Activated CD4-positive, alpha-beta T cell treated with anti-CD3 and anti-CD28 coated beads for 48 hours (primary cell): Measurements from ENCODE around the gene CLDN14.
A peak's percentile ranks its signal among the peaks of the same experiment; 100 is the strongest.

Source experiments
- DNase-seq: peaks from one replicate; pipeline ENCODE4 v3.0.0-alpha.2; 2020

CLDN14 gene

DNA sequence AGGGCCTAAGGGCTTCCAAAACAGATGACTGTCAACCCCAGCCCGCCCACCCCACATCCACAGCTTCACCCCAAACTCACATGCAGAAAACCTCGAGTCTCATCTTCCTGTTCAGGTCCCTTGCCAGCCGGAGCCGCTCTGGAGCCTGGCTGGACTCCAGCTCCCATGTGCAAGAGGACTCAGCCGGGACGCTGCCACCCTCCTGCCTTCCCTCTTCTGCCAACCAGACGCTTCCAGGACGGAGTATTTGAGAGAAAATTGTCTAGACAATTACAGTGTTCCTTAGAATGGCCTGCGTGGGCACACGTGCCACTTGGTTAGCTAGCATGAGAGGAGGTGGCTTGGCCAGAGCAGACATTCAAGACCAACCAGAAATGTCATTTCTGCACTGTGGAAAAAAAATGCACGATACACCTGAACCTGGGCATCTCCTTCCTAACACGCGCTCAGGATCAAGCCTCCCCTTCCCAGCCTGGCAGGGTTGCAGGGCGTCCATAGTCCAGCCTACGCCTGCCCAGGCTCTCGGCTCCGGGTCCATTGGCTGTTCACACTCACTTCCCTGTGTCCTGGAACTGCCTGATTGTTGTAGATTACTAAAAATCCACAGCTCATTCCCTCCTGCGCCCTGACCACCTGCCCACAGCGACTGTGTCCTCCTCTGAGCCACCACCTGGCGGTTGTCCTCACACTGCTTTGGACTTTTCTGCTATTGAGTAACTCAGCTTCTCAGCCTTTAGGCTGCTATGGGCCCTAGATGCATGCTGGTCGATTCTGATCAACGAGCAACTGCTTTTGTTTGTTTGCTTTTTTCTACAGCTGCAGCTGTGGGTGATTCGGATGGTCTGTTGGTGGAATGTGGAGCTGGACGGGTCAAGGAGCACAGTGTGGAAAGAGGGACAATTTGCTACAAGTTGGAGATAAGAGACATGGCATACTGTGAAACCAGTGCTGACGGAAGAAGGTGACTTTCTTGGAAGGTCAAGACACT is at the start of gene CLDN14:
Gene CLDN14 (minus strand): TSS at position 708 of the 988 bp plus-strand sequence. CDS start 18,427 bp downstream, outside the sequence.
- DNase-seq, result no peak

DNA sequence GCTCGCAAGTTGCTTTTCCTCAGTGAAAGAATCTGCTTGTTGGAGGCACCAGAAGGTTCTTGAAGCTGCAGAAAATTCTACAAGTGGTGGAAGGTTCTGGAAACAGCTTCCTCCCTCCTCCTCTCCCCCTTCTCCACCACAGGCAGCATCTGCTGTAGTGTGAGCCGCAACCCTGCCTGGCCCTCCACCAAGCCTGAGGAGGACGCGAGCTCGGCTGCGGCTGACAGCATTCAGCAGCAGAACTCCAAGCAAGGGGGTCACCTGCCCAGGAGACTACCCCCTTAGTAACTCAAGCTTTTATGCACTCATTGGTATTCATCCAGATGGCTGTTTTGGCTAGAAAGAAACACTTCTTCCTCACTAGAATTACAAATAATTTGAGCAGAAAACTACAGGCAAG is 48.8 kb upstream of the CLDN14 start:
- DNase-seq, result no peak

DNA sequence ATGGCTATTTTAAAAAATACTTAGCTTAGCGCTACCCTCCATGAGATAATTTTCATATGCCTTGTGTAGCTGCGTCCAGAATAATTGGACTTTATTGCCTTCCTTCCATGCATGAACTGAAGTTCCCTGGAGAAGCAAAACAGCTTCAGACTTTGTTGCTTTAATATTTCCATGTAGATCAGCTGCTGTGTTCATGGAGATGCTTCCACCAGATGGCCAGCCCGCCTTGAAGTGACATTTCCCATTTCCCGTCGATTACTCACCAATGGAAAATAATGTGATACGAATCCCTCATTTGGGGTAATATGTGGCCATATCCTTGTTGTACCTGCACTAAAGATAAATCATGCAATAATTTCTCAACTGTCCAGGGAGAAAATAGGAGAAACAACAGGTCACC is 47.4 kb upstream of the CLDN14 start:
- DNase-seq, result no peak

- DNase-seq, result no peak
These were observed 46.2 kb upstream of the CLDN14 start for GRCh38 chr21:36526104-36526503.

- no peak for DNase-seq
These were observed 44.6 kb upstream of the CLDN14 start for GRCh38 chr21:36524477-36524876.

GRCh38 chr21:36522219-36522808 is 42.4 kb upstream of the CLDN14 start:
- DNase-seq, result no peak

DNA sequence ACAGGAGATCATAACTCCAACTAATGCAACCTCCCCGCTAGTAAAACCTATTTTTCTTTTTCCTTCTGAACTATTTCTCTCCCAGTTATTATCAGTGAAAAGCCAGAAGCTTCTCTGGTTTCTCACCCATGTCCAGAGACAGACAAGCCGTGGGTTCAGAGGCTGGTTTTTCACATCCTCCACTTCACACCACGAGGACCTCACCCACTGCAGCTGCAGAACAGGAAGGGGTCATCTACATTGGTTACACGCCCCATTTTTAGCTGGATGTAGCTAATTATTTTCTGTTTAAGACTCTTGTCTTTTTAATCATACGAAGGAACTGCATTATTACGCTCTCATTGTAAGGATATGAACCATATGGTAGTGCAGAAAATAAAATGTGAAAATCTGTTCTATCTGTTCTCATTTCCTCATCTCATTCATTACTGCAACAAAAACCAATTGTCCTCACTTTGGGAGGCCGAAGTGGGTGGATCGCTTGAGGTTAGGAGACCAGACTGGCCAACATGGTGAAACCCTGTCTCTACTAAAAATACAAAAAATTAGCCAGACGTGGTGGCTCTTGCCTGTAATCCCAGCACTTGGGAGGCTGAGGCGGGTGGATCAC is 39.1 kb upstream of the CLDN14 start:
- no peak for DNase-seq

- no peak for DNase-seq
These were observed 37.6 kb upstream of the CLDN14 start for GRCh38 chr21:36517366-36518075.

GRCh38 chr21:36516281-36516680 is 36.4 kb upstream of the CLDN14 start:
- DNase-seq, result no peak

- no peak for DNase-seq
These were observed 33.5 kb upstream of the CLDN14 start for GRCh38 chr21:36513430-36513829.

- no peak for DNase-seq
These were observed 33.0 kb upstream of the CLDN14 start for GRCh38 chr21:36512971-36513370.

- no peak for DNase-seq
These were observed 31.7 kb upstream of the CLDN14 start for GRCh38 chr21:36511484-36512220.

- no peak for DNase-seq
These were observed 31.0 kb upstream of the CLDN14 start for GRCh38 chr21:36510911-36511310.

DNA sequence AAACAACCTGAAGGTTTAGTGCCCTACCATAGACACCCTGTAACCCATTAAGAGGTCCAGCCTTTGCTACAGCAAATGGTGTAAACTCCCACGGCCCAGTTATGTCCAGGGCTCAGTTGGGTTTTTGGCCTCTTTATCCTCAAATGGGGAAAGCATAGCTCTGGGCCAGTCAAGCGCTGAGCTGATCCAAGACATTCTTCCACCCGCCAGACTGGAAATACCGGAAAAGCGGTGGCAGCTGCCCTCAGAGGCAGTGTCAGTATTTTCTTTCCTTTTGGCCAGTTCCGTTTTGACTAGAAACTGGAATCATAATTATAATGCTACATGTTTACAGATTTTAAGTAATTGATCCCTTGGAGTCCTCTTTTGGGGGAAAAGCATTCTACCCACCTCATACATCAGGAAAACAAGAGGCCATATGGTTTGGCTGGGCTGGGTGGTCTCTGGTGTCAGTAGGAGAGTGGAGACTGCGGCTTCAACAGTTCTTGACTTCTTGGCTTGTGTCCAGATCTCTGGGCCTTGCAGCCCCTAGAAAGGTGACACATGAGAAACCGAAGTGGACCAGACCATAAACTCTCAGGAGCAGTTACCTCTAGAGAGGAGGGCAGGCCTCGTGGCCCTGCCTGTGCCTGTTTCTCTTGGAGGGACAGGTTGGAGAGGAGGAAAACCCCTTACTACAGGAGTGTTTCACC is 30.2 kb upstream of the CLDN14 start:
- DNase-seq, result no peak

- no peak for DNase-seq
These were observed 29.0 kb upstream of the CLDN14 start for GRCh38 chr21:36508948-36509347.

- no peak for DNase-seq
These were observed 27.6 kb upstream of the CLDN14 start for GRCh38 chr21:36507397-36508018.

- no peak for DNase-seq
These were observed 26.6 kb upstream of the CLDN14 start for GRCh38 chr21:36506482-36506881.

DNA sequence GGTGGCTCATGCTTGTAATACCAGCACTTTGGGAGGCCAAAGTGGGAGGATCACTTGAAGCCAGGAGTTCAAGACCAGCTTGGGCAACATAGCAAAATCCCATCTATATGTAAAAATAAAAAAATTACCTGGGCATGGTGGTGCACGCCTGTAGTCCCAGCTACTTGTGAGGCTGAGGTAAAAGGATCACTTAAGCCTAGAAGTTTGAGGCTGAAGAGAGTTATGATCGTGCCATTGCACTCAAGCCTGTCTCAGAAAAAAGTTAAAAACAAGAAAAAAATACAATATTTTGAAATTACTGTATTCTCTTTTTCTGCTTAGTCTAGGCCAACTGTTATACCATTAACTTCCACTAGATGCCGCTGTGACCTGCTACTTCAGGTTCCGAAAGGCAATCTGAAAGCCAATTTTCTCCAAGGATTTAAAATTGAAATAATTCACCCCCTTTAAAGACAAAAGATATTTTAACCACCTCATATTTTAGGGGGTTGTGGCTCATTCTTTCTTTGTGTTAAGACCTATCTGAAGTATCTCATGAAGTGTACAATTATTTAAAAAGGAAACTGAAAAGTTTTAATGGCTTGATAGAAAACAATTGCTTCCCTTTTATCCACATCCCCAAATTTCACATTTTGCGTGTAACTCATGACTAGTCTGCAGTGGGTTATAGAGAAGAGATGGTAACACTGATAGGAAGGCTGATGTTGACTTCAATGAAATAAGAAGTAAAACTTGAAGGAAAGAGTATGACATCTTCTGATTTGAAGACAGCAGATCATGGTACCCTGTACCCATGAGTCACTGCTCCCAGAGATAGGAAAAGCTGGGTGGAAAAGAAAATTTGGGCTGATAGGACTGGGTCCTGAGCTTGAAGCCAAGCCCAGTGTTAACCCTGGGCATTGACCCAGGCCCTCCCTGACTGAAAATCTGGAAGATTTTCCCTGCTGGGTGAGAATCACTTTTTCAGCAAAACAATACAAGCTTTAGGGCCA is 24.4 kb upstream of the CLDN14 start:
- peak; percentile 45 for DNase-seq

DNA sequence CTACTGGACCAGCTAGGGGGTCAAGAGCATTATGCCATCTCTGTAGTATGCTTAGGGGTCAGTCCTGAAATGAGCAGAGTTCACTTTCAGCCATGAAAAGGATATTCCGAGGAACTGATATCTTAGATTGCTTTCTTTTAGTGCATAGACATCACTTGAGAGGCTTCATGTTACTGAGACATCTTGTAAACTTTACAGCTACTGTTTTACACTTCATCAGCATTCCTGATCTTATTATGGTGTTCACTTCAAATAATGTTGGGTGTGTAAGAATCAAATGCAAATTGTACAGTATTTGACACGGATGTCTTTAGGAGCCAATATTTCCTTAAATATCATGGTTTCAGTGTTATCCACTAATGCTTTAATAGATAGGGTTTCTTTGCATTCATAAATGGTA is 22.4 kb upstream of the CLDN14 start:
- no peak for DNase-seq

DNA sequence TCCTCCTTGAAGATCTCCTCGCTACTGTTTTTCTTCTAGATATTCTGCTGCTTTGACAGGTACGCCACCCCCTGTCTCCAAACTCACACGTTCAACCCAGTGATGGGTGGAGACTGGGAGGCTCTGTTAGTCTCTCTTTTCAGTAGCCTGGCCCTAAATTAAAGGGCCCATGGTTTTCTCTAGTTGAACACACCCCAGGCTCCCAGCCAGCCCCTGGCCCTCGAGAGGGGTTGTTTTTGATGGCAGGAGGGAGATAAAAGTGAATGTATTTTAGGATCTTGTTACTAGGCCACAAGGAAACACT is 21.6 kb upstream of the CLDN14 start:
- no peak for DNase-seq
